Fibroblast of skin of right quadriceps (primary cell): Measurements from ENCODE around the gene JAZF1.

ENCODE experiments used
- DNase-seq: peaks from one replicate; pipeline ENCODE4 v3.0.0-alpha.2; 2013

The JAZF1 gene

GRCh38 chr7:27999829-28000228, 180.8 kb downstream of the JAZF1 start:
- no peak for DNase-seq

GRCh38 chr7:27998382-27998781, 182.2 kb downstream of the JAZF1 start:
- no peak for DNase-seq

- no peak for DNase-seq
Measured at GRCh38 chr7:27997188-27997707, 183.3 kb downstream of the JAZF1 start.

DNA sequence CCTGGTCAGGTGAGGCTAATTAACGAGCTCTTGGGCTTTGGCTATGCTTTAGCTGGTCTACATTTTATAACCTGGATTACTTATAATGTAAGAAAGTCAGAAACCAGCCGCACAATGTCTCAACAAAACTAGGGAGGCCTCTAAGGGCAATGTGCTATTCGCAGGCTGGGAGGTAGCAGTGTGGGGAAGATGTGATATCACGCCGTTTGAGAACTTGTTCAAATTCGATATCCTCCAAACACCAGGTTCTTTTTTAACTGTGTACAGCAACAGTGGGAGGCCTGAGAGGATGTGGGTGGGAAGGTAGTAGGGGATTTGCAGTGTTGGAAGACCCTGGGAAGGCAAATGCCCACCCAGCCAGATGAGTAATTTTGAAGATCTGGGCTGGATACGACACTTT, 184.5 kb downstream of the JAZF1 start:
- DNase-seq, result no peak

DNA sequence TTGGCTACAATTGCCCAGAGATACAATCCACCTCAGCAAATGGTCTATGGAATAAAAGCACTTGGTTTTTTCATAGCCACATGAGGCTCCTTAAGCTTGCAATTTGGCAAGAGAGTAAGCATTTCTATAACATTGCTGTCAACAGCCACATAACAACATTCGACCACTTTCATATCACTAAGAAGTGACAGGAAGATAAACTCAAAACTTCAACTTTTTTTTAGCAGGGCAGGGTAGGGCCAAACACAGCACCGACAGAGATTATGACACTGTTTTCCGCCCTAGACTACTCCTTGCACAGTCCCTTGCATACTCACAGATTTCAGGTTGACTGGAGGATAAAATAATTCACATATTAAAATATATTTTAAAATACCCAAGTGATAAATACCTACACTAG, 185.4 kb downstream of the JAZF1 start:
- no peak for DNase-seq

- peak; percentile 75 for DNase-seq
Measured at GRCh38 chr7:27994639-27995038, 186.0 kb downstream of the JAZF1 start.

GRCh38 chr7:27992755-27993493, 187.7 kb downstream of the JAZF1 start:
- DNase-seq, result no peak

- DNase-seq, result peak; percentile 31
Measured at GRCh38 chr7:27992097-27992496, 188.5 kb downstream of the JAZF1 start.

DNA sequence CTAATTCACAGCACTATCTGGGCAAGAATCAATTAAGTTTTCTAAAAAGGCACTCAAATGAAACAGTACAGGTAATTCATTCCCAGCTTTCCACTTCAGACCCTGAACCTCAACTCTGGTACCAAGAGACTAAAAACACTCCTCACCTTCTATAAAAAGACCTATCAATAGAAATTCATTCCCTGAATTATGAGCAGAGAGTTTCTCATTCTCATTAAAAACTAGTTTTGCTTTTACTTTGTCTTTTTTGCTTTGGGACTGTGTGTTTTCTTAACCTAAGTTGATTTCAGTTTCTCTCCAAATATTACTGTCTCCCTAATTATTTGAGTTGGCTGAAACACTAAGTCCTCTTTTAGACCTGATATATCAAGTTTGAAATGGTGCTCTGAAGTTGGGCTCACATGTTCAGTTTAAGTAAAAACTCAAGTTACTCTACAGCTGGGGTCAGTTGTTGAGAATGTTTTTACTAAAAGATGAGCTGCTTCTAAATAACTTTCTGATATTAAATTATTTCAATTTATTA, 189.5 kb downstream of the JAZF1 start:
- DNase-seq, result no peak

GRCh38 chr7:27976531-27976930, 204.1 kb downstream of the JAZF1 start:
- no peak for DNase-seq

- no peak for DNase-seq
Measured at GRCh38 chr7:27973625-27974024, 207.0 kb downstream of the JAZF1 start.

GRCh38 chr7:27972276-27972675, 208.3 kb downstream of the JAZF1 start:
- no peak for DNase-seq

DNA sequence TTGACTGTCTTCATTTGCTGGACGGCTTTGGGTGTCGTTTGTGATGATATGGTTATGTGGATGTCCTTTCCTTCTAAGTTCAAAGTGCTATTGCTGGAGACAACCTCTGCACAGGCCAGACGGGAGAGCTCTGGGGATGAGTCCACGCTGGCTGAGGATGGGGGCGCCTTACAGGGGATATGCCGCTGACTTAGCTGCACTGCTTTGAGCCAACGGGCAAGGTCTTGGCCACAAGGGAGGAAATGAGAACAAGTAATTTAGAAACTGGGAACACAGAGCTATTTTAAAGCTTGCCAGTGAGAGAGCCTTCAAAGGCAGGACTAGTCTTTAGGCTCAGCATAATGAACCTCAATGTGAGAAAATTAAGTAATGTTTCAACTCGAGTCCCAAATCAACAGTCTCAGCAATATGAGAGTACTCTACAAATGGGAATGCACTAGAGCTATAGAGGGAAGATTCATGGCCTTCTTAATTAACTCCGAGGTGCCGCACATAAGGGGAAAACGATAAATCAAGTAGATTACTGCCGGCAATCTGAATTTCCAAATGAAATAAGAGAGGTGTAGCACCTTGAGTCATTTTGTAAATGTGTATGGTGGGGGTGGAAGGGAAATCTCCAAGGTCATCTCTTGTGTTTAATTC, 209.3 kb downstream of the JAZF1 start:
- no peak for DNase-seq

DNA sequence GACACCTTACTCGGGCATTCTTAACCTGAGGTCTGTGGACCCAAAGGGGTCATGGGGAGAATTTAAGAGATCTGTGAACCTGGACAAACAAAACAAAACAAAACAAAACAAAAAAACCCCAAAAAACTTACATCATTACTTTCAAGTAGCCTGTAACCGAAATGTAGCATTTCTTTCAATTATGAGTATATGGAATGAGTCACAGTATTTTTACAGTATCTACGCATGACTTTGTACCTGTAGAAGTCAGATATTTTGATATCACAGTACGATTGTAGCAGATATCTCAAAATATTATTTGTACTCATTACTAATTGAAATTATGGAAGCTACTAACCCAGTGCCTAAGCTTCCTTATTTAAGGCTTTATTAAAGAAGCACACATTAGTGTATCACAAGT, 210.2 kb downstream of the JAZF1 start:
- no peak for DNase-seq

DNA sequence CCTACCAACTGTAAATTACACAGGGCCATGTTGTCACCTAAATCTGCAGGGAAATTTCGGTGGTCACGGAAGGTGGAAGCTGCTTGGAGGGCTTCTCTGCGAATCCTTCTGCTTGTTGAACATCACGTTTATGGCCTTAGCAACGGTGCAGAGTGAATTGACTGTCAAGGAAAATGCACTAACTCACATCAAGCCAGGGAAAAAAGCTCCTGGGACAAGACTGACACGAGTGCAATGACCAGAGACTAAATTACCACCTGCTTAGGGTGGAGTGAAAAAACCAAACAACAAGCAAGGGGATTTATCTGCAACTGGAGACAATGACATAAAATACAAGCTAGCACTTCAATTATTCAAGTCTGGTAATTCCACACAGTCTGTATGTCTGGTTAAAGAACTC, 211.2 kb downstream of the JAZF1 start:
- no peak for DNase-seq

DNA sequence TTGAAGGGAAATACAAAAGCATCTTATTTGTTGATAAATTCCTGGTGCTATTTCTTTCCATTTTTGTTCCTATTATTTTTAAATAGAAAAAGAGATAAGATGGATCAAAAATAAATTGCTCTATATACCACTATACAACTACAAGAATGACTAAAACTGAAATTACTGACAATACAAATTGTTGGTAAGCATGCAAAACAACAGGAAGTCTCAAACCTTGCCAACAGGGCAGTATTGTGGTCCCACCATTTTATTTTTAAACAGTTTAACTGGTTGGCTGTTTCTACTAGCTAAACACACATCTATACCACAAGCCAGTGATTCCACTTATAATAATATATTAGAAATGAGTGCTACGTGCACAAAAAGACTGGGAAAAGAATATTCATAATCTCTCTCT, 213.0 kb downstream of the JAZF1 start:
- DNase-seq, result no peak

- no peak for DNase-seq
Measured at GRCh38 chr7:27966219-27966780, 214.3 kb downstream of the JAZF1 start.

GRCh38 chr7:27965650-27966049, 214.9 kb downstream of the JAZF1 start:
- peak; percentile 54 for DNase-seq

GRCh38 chr7:27964820-27965219, 215.8 kb downstream of the JAZF1 start:
- no peak for DNase-seq

GRCh38 chr7:27963056-27963455, 217.5 kb downstream of the JAZF1 start:
- no peak for DNase-seq

- DNase-seq, result no peak
Measured at GRCh38 chr7:27962273-27962672, 218.3 kb downstream of the JAZF1 start.

GRCh38 chr7:27961255-27961654, 219.3 kb downstream of the JAZF1 start:
- DNase-seq, result peak; percentile 37

- no peak for DNase-seq
Measured at GRCh38 chr7:27960415-27960814, 220.2 kb downstream of the JAZF1 start.
